GM18517 (cell line): Measurements from ENCODE around the gene PRR23E.

Experiments used
- ATAC-seq: cut with Tn5 transposase; IDR thresholded peaks from one replicate; pipeline ENCODE4 v1.9.1; 2021; ENCODE audit warnings: mild to moderate bottlenecking, moderate library complexity; ENCODE audit not compliant: unreplicated experiment

PRR23E gene

GRCh38 chr3:127164615-127165014, 28.3 kb upstream of the PRR23E start:
- no peak for ATAC-seq

DNA sequence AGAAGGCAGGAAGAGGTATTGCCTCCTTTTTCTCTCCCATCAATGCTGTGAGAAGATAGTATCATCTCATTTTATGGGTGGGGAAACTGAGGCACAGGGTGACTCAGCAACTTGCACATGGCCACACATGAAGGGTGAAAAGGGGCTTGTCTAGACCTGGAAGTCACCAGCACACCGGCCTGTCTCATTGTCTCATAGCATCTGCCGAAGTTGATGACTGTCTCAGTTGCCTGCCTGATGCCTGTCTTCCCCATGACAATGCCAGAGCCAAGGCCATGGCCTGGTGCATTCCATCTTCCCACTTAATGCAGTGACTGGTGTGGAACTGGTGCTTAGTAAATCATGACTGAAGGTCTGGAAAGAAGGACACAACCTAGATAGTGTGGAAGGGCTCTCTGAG, 27.9 kb upstream of the PRR23E start:
- no peak for ATAC-seq

- no peak for ATAC-seq
Measured at GRCh38 chr3:127165694-127166485, 27.0 kb upstream of the PRR23E start.

- ATAC-seq = no peak
Measured at GRCh38 chr3:127166501-127167065, 26.3 kb upstream of the PRR23E start.

- no peak for ATAC-seq
Measured at GRCh38 chr3:127167315-127168043, 25.5 kb upstream of the PRR23E start.

- ATAC-seq = no peak
Measured at GRCh38 chr3:127168271-127168670, 24.7 kb upstream of the PRR23E start.

- no peak for ATAC-seq
Measured at GRCh38 chr3:127170814-127171213, 22.1 kb upstream of the PRR23E start.

DNA sequence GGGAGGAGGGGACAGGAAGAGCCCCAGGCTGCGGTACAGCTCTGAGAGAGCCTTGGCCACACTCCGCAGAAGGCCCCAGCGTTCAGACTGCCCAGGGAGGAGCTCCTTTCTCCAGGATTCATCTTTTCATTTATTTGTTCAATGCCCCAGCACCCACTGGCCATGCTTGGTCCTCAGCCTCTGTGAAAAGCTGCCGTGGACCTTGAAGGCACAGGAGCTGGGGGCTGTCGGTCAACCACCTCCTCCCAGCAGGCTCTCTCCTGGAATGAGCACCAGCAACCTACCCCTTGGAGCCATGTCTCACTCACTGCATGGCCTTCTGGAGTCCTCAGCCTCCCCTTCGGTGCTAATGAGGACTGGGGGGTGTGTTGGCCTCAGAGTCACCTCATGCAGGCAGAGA, 21.6 kb upstream of the PRR23E start:
- ATAC-seq = no peak

DNA sequence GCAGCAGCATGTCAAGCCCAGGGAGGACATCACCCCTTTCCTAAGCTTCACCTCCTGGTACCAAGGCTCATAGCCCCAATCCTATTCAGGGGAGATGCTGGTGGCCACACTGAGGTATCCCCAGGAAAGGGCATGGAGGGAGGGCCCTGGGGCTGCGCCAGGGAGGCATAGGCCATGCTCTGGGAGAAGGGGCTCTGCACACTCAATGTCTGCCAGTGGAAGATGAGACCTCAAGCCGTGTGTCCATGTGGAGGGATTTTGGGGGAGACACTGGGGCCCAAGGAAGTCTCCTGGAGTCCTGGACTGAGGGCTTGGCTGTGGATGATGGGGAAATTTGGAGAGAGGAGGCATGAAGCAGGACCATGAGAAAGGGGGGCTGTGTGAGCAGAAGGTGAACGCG, 21.2 kb upstream of the PRR23E start:
- ATAC-seq = no peak

DNA sequence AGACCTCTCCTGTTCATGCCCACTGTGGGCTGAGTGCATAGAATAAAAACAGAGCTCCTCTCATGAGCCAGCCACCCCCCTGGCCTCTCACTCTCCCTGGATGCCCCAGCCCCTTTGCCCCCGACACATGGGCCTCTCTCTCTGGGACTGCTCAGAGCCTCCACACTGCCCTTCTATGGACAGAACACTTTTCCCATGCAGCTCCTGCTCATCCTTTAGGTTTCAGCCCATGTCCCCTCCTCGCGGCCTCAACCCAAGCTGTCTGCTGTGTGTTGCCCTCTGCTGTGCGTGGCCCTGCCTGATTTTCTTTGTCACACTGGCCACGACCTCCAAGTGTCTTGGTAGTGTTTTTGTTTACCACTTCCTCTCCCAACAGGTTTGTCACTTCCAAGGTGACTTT, 20.7 kb upstream of the PRR23E start:
- ATAC-seq = no peak

GRCh38 chr3:127172781-127173515, 20.0 kb upstream of the PRR23E start:
- ATAC-seq = no peak

DNA sequence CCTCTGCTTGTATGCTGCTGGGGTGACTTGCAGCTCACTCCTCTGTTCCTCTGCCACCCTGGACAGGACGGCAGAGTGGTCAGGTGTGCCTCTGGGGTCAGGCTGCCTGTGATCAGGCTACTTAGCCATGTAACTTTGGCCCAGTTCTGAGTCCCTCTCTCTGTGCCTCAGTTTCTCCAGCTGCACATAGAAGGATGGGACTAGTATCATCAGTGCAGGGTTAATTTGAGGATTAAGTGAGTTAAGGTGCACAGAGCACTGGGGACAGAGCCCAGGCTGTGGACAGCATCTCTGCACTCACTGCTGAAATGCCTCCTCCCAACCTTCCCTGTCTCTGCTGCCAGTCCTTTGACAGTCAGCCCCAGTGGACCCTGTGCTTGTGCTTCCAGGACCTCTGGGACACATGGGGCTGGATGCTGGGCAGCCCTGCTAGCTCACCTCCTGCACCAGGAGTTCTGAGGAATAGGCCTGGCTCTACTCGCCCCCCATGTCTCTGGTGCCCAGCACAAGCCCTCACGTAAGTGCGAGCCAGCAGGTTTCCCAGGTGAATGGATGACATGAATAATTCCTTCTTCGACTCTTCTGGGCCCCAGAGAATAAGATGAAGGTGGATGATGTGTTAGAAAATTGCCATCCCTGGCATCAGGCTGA, 19.3 kb upstream of the PRR23E start:
- ATAC-seq = no peak

DNA sequence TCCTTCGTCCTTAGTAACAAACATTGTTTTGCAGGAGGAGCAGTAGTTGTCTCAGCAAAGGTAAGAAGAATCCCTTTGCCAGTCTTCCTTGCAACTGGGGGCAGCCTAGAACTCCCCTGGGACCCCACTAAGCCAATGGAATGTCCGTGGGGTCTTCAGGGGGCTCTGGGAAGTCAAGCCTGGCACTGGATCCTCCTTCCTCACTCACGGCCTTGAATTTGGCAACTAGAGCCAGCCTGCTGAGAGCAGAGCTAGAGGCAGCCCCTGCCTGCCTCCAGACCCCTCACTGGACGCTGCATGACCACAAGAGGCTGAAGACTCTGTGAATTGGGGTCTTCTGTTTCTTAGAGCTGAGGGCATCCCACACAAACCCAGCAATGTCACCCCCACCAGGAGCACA, 18.6 kb upstream of the PRR23E start:
- no peak for ATAC-seq

GRCh38 chr3:127174715-127175140, 18.2 kb upstream of the PRR23E start:
- ATAC-seq = no peak

DNA sequence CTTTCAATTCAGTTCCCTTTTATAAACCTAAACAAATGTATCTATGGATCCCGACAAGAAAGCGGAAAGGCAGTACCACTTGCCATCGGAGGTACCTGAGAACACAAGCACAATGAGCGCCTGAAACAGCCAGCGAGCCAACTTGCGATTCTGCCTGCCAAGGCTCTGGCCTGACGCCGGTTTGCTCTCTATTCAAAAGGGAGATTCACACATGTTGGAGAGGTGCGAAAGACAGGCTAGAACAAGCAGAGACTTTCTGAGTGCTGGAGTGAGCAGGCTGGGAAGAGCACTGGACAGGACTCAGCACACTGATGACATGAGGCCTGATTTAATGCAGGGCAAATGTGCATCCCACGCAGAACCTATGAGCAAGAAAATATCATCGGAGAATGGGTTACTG, 17.7 kb upstream of the PRR23E start:
- no peak for ATAC-seq

DNA sequence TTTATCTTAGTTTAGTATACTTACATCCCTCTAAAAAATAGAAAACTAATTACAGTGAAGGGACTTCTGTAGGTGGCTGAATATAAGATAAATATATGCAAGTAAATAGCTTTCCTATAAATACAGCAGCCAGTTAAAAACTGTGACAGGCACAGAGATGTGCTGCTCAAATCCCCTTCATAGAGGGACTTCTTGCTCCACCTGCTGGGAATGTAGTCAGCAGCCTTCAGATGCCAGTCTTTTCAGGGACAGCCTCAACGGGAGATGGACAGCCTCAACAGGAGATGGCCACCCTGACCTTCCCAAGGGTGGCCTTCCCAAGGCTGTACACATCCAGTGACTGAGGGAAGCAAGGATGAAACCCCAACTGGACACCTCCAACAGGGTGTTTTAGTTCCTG, 15.7 kb upstream of the PRR23E start:
- ATAC-seq = no peak

DNA sequence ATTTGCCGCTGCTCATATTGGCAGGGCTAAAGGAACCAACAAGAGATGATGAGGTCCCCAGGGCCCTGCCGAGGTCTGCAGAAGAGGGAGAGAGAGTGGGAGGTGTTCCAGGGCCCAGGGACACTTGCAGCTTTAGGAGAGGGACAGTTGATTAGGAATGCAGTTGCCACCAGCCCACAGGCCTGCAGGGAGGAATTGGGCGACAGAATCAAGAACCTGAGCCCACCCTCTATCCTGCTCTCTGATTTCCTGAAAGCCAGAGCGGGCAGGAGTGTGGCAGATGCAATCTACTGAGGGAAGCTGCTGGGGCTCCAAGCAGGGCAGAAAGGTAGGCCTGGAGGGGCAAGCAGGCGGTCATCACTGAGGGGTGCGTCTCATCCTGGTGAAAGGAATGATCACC, 12.1 kb upstream of the PRR23E start:
- no peak for ATAC-seq

DNA sequence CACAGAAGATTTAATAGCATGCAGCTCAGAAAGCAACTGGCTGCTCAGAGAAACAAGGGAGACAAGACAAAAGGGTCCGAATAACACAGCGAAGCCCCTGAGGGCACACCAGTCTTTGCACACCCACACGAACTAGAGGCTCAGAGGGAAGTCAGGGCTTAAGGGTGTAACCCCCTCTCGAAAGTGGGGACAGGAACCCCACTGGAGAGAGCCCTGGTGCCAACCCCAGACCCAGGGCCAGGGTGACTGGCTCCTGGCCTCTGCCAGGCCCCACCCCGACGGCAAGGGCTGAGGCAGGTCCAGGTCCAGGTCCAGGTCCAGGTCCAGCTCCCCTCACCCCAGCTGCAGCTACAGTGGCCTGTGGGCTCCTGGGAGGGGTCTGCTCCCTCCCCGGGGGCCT, 10.5 kb upstream of the PRR23E start:
- no peak for ATAC-seq

DNA sequence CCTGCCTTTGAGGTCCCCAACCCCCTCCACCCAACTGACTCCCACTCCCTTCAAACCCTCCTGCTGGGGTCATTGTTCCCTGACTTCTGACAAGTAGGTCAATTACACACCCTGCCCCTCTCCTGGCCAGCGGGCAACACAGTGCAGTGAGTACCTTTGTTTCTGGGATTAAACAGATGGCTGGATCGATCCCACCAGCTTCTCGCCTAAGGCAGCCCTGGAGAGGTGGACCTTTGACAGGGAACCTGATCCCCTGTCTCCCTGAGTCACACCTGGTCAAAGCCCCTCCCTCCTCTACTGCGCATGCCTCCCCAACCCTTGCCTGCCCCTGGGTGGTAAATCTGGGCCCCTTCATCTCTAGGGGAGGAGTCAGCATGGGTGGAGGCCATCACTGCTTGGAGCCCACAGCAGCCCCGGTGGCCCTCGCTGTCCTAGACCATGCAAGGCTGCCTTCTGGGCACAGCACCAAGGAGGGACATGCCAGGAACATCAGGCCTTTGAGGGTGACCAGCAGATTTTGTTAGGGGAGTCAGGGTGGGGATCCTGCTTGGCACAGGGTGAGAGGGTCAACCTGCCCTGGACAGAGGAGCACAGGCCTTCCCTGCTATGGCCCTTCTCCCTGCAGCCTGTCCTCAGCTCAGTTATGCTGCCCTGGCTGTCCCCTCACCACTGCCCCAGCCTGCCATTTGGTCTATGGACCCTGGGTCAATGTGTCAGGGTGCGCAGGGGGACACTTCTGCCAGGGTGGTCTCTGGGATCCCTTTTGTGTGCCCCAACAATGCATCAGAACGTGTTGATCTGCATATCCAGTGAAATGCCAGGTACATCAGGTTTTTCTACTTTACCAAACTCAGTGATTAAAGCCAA, 9.8 kb upstream of the PRR23E start:
- ATAC-seq = no peak
